ELR (cell line): ENCODE measurements around the gene TMEM204.
A peak's percentile ranks its signal among the peaks of the same experiment; 100 is the strongest.

Source experiments
- DNase-seq: peaks from one replicate; pipeline ENCODE4 v3.0.0-alpha.2; 2015; ENCODE audit warnings: low read depth

The TMEM204 gene

GRCh38 chr16:1538804-1539520, 5.5 kb downstream of the TMEM204 start:
- DNase-seq: no peak

- no peak for DNase-seq
Measured at GRCh38 chr16:1539720-1540555, 6.5 kb downstream of the TMEM204 start.

- no peak for DNase-seq
Measured at GRCh38 chr16:1540556-1540855, 7.0 kb downstream of the TMEM204 start.

GRCh38 chr16:1541293-1542165, 8.1 kb downstream of the TMEM204 start:
- DNase-seq: no peak

- no peak for DNase-seq
Measured at GRCh38 chr16:1542166-1542500, 8.7 kb downstream of the TMEM204 start.

GRCh38 chr16:1542533-1542932, 9.1 kb downstream of the TMEM204 start:
- DNase-seq: no peak

GRCh38 chr16:1543085-1543896, 9.8 kb downstream of the TMEM204 start:
- peak; percentile 85 for DNase-seq

GRCh38 chr16:1545044-1546040, 11.9 kb downstream of the TMEM204 start:
- DNase-seq: no peak

- DNase-seq: no peak
Measured at GRCh38 chr16:1546430-1546829, 13.0 kb downstream of the TMEM204 start.

GRCh38 chr16:1548233-1548632, 14.8 kb downstream of the TMEM204 start:
- no peak for DNase-seq

- DNase-seq: no peak
Measured at GRCh38 chr16:1548727-1549126, 15.3 kb downstream of the TMEM204 start.

- DNase-seq: no peak
Measured at GRCh38 chr16:1550069-1550468, 16.6 kb downstream of the TMEM204 start.

- no peak for DNase-seq
Measured at GRCh38 chr16:1550696-1551095, 17.2 kb downstream of the TMEM204 start.

GRCh38 chr16:1551166-1551565, 17.7 kb downstream of the TMEM204 start:
- no peak for DNase-seq

- DNase-seq: no peak
Measured at GRCh38 chr16:1552129-1552528, 18.7 kb downstream of the TMEM204 start.

- no peak for DNase-seq
Measured at GRCh38 chr16:1553946-1554825, 20.7 kb downstream of the TMEM204 start.

GRCh38 chr16:1554826-1555445, 21.5 kb downstream of the TMEM204 start:
- no peak for DNase-seq

- no peak for DNase-seq
Measured at GRCh38 chr16:1556254-1556653, 22.8 kb downstream of the TMEM204 start.

- no peak for DNase-seq
Measured at GRCh38 chr16:1557074-1557473, 23.6 kb downstream of the TMEM204 start.
